ENCODE data around the gene MTARC2. TPM values are rescaled to one million over a fixed set of nuclear protein-coding genes. Genes with fewer than 3 reads are reported as not detected.
A peak's percentile ranks its signal among the peaks of the same experiment; 100 is the strongest.
"Not testable (repeated sequence)": the region's sequence is repeated elsewhere in the genome, so short reads cannot be mapped to it uniquely, and the experiment has no call there.

MTARC2 gene
- total RNA-seq, 1 donor from 2014 or later, result 11.6 TPM

GRCh38 chr1:220732137-220732536 lies 16.0 kb upstream of the MTARC2 start:
- DNase-seq (ENCODE audit: low spot score), result no peak

- no peak for DNase-seq (ENCODE audit: low spot score)
Observed at GRCh38 chr1:220732621-220733020, 15.5 kb upstream of the MTARC2 start.

- DNase-seq (ENCODE audit: low spot score), result peak; percentile 83
Observed at GRCh38 chr1:220733086-220733601, 15.0 kb upstream of the MTARC2 start.

GRCh38 chr1:220734571-220735326 lies 13.4 kb upstream of the MTARC2 start:
- DNase-seq (ENCODE audit: low spot score), result no peak

- DNase-seq (ENCODE audit: low spot score), result not testable (repeated sequence)
Observed at GRCh38 chr1:220736283-220736682, 11.8 kb upstream of the MTARC2 start.

- DNase-seq (ENCODE audit: low spot score), result no peak
Observed at GRCh38 chr1:220741349-220741748, 6.8 kb upstream of the MTARC2 start.

GRCh38 chr1:220741825-220742224 lies 6.3 kb upstream of the MTARC2 start:
- no peak for DNase-seq (ENCODE audit: low spot score)

- no peak for DNase-seq (ENCODE audit: low spot score)
Observed at GRCh38 chr1:220742520-220742919, 5.6 kb upstream of the MTARC2 start.

- no peak for DNase-seq (ENCODE audit: low spot score)
Observed at GRCh38 chr1:220746851-220747250, 1.3 kb upstream of the MTARC2 start.

- no peak for DNase-seq (ENCODE audit: low spot score)
Observed at GRCh38 chr1:220747437-220748088, 559 bp upstream of the MTARC2 start.

GRCh38 chr1:220748936-220749335 lies 814 bp downstream of the MTARC2 start:
- DNase-seq (ENCODE audit: low spot score), result no peak

GRCh38 chr1:220750131-220750515 lies 2.0 kb downstream of the MTARC2 start:
- DNase-seq (ENCODE audit: low spot score), result no peak

GRCh38 chr1:220751111-220751510 lies 3.0 kb downstream of the MTARC2 start:
- DNase-seq (ENCODE audit: low spot score), result no peak

GRCh38 chr1:220754212-220754917 lies 6.2 kb downstream of the MTARC2 start:
- DNase-seq (ENCODE audit: low spot score), result no peak

GRCh38 chr1:220754918-220755295 lies 6.8 kb downstream of the MTARC2 start:
- no peak for DNase-seq (ENCODE audit: low spot score)

- DNase-seq (ENCODE audit: low spot score), result no peak
Observed at GRCh38 chr1:220755309-220755708, 7.2 kb downstream of the MTARC2 start.

GRCh38 chr1:220757441-220757840 lies 9.3 kb downstream of the MTARC2 start:
- no peak for DNase-seq (ENCODE audit: low spot score)

- DNase-seq (ENCODE audit: low spot score), result no peak
Observed at GRCh38 chr1:220759147-220759546, 11.0 kb downstream of the MTARC2 start.

GRCh38 chr1:220761688-220762427 lies 13.7 kb downstream of the MTARC2 start:
- DNase-seq (ENCODE audit: low spot score), result no peak

GRCh38 chr1:220764757-220765156 lies 16.6 kb downstream of the MTARC2 start:
- no peak for DNase-seq (ENCODE audit: low spot score)

GRCh38 chr1:220767312-220768125 lies 19.4 kb downstream of the MTARC2 start:
- DNase-seq (ENCODE audit: low spot score), result peak; percentile 81
